SK-N-SH (cell line): ENCODE results near the gene PGRMC2. TPM values are rescaled to one million over a fixed set of nuclear protein-coding genes. Genes with fewer than 3 reads are reported as not detected.

ENCODE experiments used
- CTCF ChIA-PET: fragments of 300-600, 350-600 bp; formaldehyde crosslinking; extraction: SDS; loops from one replicate; lab custom pipeline; 2021; lab: Yijun Ruan, JAX
- POLR2A ChIA-PET: fragments of 350-600 bp; sonication (Branson Sonifier 250); formaldehyde crosslinking; extraction: SDS; loops from one replicate; lab custom pipeline; 2020; ENCODE audit warnings: antibody characterized with exemption, inconsistent platforms; lab: Yijun Ruan, JAX
- DNase-seq: peaks from one replicate; pipeline ENCODE4 v3.0.0; 2012
- H2AFZ ChIP-seq: fragments of 200-600 bp; sonication (generic); 2 replicates; pipeline ENCODE4 v1.8.1; 2016; ENCODE audit warnings: antibody characterized with exemption, mild to moderate bottlenecking, low read depth
- H3F3A ChIP-seq: fragments of 200-600 bp; sonication (generic); replicated peaks from 2 replicates; pipeline ENCODE3; 2016; ENCODE audit warnings: antibody characterized with exemption, mild to moderate bottlenecking; ENCODE audit not compliant: insufficient read depth
- H3K27ac ChIP-seq, 2 experiments: fragments of 200-500 bp in 1 of 2; fragments of 200-600 bp in 1 of 2; sonication (Bioruptor generic) in 1 of 2; sonication (generic), shearing (Covaris generic) in 1 of 2; 2 replicates each; pipeline versions ENCODE4 v1.5.1 to v1.6.1; 2014 to 2016; ENCODE audit warnings: low read depth in 2 of 2, inconsistent platforms in 1 of 2, low read length in 1 of 2, mild to moderate bottlenecking in 1 of 2, mixed read lengths in 1 of 2
- H3K27me3 ChIP-seq: fragments of 200-600 bp; sonication (generic), shearing (Covaris generic); 2 replicates; pipeline ENCODE4 v1.6.1; 2016; ENCODE audit warnings: mixed run types; ENCODE audit not compliant: insufficient read depth
- H3K36me3 ChIP-seq, 2 experiments: fragments of 200-500 bp in 1 of 2; fragments of 200-600 bp in 1 of 2; sonication (Bioruptor generic) in 1 of 2; sonication (generic) in 1 of 2; replicated peaks in 1 of 2; 2 replicates each; pipeline versions ENCODE3 to v1.5.1; 2014 to 2016; ENCODE audit warnings: low read length in 1 of 2, mild to moderate bottlenecking in 1 of 2; ENCODE audit not compliant: insufficient read depth in 2 of 2, control insufficient read depth in 1 of 2
- H3K4me1 ChIP-seq, 2 experiments: fragments of 200-500 bp in 1 of 2; fragments of 200-600 bp in 1 of 2; sonication (Bioruptor generic) in 1 of 2; sonication (generic), shearing (Covaris generic) in 1 of 2; 2 replicates each; pipeline versions ENCODE4 v1.5.1 to v1.6.1; 2014 to 2016; ENCODE audit warnings: low read depth in 1 of 2, low read length in 1 of 2, mixed run types in 1 of 2; ENCODE audit not compliant: insufficient read depth in 2 of 2, control insufficient read depth in 1 of 2
- H3K4me2 ChIP-seq: fragments of 200-600 bp; sonication (generic), shearing (Covaris generic); 2 replicates; pipeline ENCODE4 v1.6.1; 2017; ENCODE audit warnings: mixed run types
- H3K4me3 ChIP-seq, 2 experiments: fragments of 200-500 bp in 1 of 2; fragments of 200-600 bp in 1 of 2; sonication (Bioruptor generic) in 1 of 2; sonication (generic), shearing (Covaris generic) in 1 of 2; 2 replicates each; pipeline versions ENCODE4 v1.5.1 to v1.8.1; 2014 to 2016; ENCODE audit warnings: low read depth in 2 of 2, inconsistent platforms in 1 of 2, low read length in 1 of 2, mild to moderate bottlenecking in 1 of 2, mixed read lengths in 1 of 2, moderate library complexity in 1 of 2
- H3K79me2 ChIP-seq: fragments of 200-600 bp; sonication (generic); 2 replicates; pipeline ENCODE4 v1.8.1; 2017; ENCODE audit warnings: mild to moderate bottlenecking; ENCODE audit not compliant: insufficient read depth
- H3K9ac ChIP-seq: fragments of 200-600 bp; sonication (generic); 2 replicates; pipeline ENCODE4 v1.6.1; 2017; ENCODE audit warnings: mixed run types
- H3K9me2 ChIP-seq: fragments of 200-600 bp; sonication (generic); 2 replicates; pipeline ENCODE4 v1.6.1; 2017; ENCODE audit warnings: mixed run types
- H3K9me3 ChIP-seq: fragments of 200-600 bp; sonication (generic); 2 replicates; pipeline ENCODE4 v1.6.1; 2017; ENCODE audit warnings: mixed run types, mild to moderate bottlenecking, moderate library complexity
- H4K20me1 ChIP-seq: fragments of 200-600 bp; sonication (generic); 2 replicates; pipeline ENCODE4 v1.6.1; 2017; ENCODE audit warnings: mild to moderate bottlenecking, mixed run types; ENCODE audit not compliant: insufficient read depth
- CHD2 ChIP-seq: fragments of 150-350 bp; IDR thresholded peaks from 2 replicates; pipeline ENCODE4 v1.6.1; 2018; ENCODE audit warnings: low read length; ENCODE audit not compliant: partially characterized antibody
- CTCF ChIP-seq: fragments of 200-600 bp; sonication (generic); IDR thresholded peaks from 2 replicates; pipeline ENCODE4 v1.6.1; 2017; ENCODE audit warnings: antibody characterized with exemption, mild to moderate bottlenecking, moderate library complexity
- EP300 ChIP-seq, 2 experiments: IDR thresholded peaks; 2 replicates each; pipeline versions ENCODE4 v1.4.0 to v1.6.1; 2012; ENCODE audit warnings: borderline replicate concordance in 1 of 2, low read depth in 1 of 2, low read length in 1 of 2
- FOSL2 ChIP-seq: IDR thresholded peaks from 2 replicates; pipeline ENCODE4 v1.4.0; 2012; ENCODE audit warnings: low read depth, mild to moderate bottlenecking, moderate library complexity, borderline replicate concordance
- JUND ChIP-seq: IDR thresholded peaks from 2 replicates; pipeline ENCODE4 v1.4.0; 2012
- NFIC ChIP-seq: IDR thresholded peaks from 2 replicates; pipeline ENCODE4 v1.4.0; 2012; ENCODE audit warnings: borderline replicate concordance
- PBX3 ChIP-seq: IDR thresholded peaks from 2 replicates; pipeline ENCODE4; 2012
- RAD21 ChIP-seq: IDR thresholded peaks from 2 replicates; pipeline ENCODE4 v1.6.1; 2012; ENCODE audit warnings: mild to moderate bottlenecking, low read length
- RCOR1 ChIP-seq: fragments of 150-350 bp; IDR thresholded peaks from 2 replicates; pipeline ENCODE4 v1.6.1; 2017; ENCODE audit warnings: antibody characterized with exemption, low read length
- SIN3A ChIP-seq: IDR thresholded peaks from 2 replicates; pipeline ENCODE4 v1.6.1; 2012; ENCODE audit warnings: low read depth, mild to moderate bottlenecking, low read length, moderate library complexity, borderline replicate concordance
- SMC3 ChIP-seq: IDR thresholded peaks from 2 replicates; pipeline ENCODE4 v1.6.1; 2012; ENCODE audit warnings: low read depth, low read length, improper control_type of control experiment
- TCF12 ChIP-seq: IDR thresholded peaks from 2 replicates; pipeline ENCODE4 v1.4.0; 2012
- TEAD4 ChIP-seq: IDR thresholded peaks from 2 replicates; pipeline ENCODE4 v1.4.0; 2012; ENCODE audit warnings: mild to moderate bottlenecking, borderline replicate concordance; ENCODE audit not compliant: insufficient read depth
- USF1 ChIP-seq: IDR thresholded peaks from 2 replicates; pipeline ENCODE4 v1.4.0; 2012; ENCODE audit warnings: low read depth, borderline replicate concordance
- WGBS: methylation state at CpG from one replicate; pipeline ENCODE4 v1.1.6; 2017; ENCODE audit warnings: low lambda C conversion rate; 5-methylcytosine and 5-hydroxymethylcytosine counted together
- polyA plus RNA-seq, 3 experiments: library from polyadenylated mRNA; depleted of rRNA; stranded (reverse); fragments of >200 nt; gene quantifications; 2 replicates each; pipeline ENCODE4 v1.2.3, GENCODE V29; 2012

PGRMC2 gene
- polyA plus RNA-seq, 1 of the 3 experiments (the other 2 are of a cell fraction), result 18.2 TPM

GRCh38 chr4:128220286-128221235, 67.1 kb downstream of the PGRMC2 start:
- Histone ChIP-seq H3K9me2 (no peaks in the 10 kb centered on the region), H3K27me3 (no peaks in the 10 kb centered on the region), H3K4me1 (peaks cover 0 to 9% of the 10 kb centered on the region in 2 experiments; a peak in 2 of 4 replicates), H3K36me3 (no peaks in the 10 kb centered on the region), H3K9me3 (no peaks in the 10 kb centered on the region), H4K20me1 (no peaks in the 10 kb centered on the region), H3K4me2 (no peak overlapping the region), H2AFZ (no peak overlapping the region), H3F3A (peaks cover 5% of the 10 kb centered on the region), H3K27ac (peak overlapping the region; percentile 54 to 75; a peak in 3 of 4 replicates), H3K4me3 (no peak overlapping the region), H3K79me2 (no peaks in the 10 kb centered on the region), H3K9ac (peak overlapping the region; percentile 15; the same call in 1 of the 2 replicates)
- DNase-seq, result peak; percentile 36
- POLR2A ChIA-PET, result no interaction called here
- WGBS, result 39% methylated on average over 8 of the region's 8 CpGs
- CTCF ChIA-PET, result interaction anchor here (1.0 to 1.2 kb wide), 3 partner anchors 8 to 600 kb away, joined by 3 to 4 read pairs (median 3); no protein-coding TSS in a partner anchor
- TF ChIP-seq TCF12, result peak; percentile 77
- no peak for TF ChIP-seq SIN3A
- TF ChIP-seq RCOR1, result no peak
- peak in 1 of 2 experiments; percentile 52; a peak in 1 of 4 replicates for TF ChIP-seq EP300 (IDR thresholded peaks at IDR 0.05; ENCODE audit: borderline replicate concordance in 1 of 2, low read depth in 1 of 2, low read length in 1 of 2)
- no peak for TF ChIP-seq USF1
- peak; percentile 57 for TF ChIP-seq RAD21
- peak; percentile 17; the same call in 1 of the 2 replicates for TF ChIP-seq SMC3
- TF ChIP-seq JUND, result peak; percentile 67
- peak; percentile 18; the same call in 1 of the 2 replicates for TF ChIP-seq FOSL2
- peak; percentile 22; the same call in 1 of the 2 replicates for TF ChIP-seq NFIC
- TF ChIP-seq CTCF, result peak; percentile 58
- 0 out of 2 replicates have a peak, but pooled peaks have one; percentile 14 for TF ChIP-seq TEAD4
- TF ChIP-seq CHD2, result no peak
- peak; percentile 78 for TF ChIP-seq PBX3

Other genes with a start within 250 kb of the PGRMC2 start
- 4.8 and 6.4 TPM in 2 replicates for gene LARP1B, start 226.5 kb downstream of the PGRMC2 start, polyA plus RNA-seq (2012; rRNA removed)